ENCODE data around the gene LHPP.
A peak's percentile ranks its signal among the peaks of the same experiment; 100 is the strongest.

The LHPP gene

GRCh38 chr10:124461642-124462347, at the start of gene LHPP:
TSS of gene LHPP (plus strand) at chr10:124461823. CDS start at chr10:124461863, 40 bp downstream.
- Mint-ChIP-seq H3K4me1 (peaks cover 35% of the 10 kb centered on the region), H3K36me3 (peaks cover 15% of the 10 kb centered on the region), H3K4me3 (peak within 1 kb of the TSS; percentile 88), H3K9me3 (no peaks in the 10 kb centered on the region), H3K27me3 (peaks cover 34% of the 10 kb centered on the region), H3K27ac (peak within 1 kb of the TSS; percentile 89)
- DNase-seq, result peak; percentile 89
- CTCF ChIA-PET, result no interaction called here

GRCh38 chr10:124414076-124414475, 47.5 kb upstream of the LHPP start:
- Mint-ChIP-seq H3K27ac (no peak overlapping the region), H3K4me3 (no peak overlapping the region), H3K9me3 (no peaks in the 10 kb centered on the region), H3K27me3 (peaks cover 5% of the 10 kb centered on the region), H3K4me1 (peaks cover 14% of the 10 kb centered on the region), H3K36me3 (peaks cover 3% of the 10 kb centered on the region)
- CTCF ChIA-PET, result interaction anchor here (1.4 kb wide), 1 partner anchor 25 kb away, joined by 3 read pairs; no protein-coding TSS in a partner anchor
- no peak for DNase-seq

- CTCF ChIA-PET, result interaction anchor here (1.4 to 3.6 kb wide), 2 partner anchors 11 to 26 kb away, joined by 3 to 15 read pairs; no protein-coding TSS in a partner anchor
- no peak overlapping the region for H3K4me3 Mint-ChIP-seq
- peaks cover 3% of the 10 kb centered on the region for H3K36me3 Mint-ChIP-seq
- H3K27me3 Mint-ChIP-seq, result peaks cover 12% of the 10 kb centered on the region
- no peak overlapping the region for H3K27ac Mint-ChIP-seq
- no peak for DNase-seq
- peaks cover 17% of the 10 kb centered on the region for H3K4me1 Mint-ChIP-seq
- no peaks in the 10 kb centered on the region for H3K9me3 Mint-ChIP-seq
Measured at GRCh38 chr10:124415210-124415609, 46.4 kb upstream of the LHPP start.

- CTCF ChIA-PET, result interaction anchor here (3.6 kb wide), 1 partner anchor 13 kb away, joined by 15 read pairs; no protein-coding TSS in a partner anchor
- Mint-ChIP-seq H3K36me3 (no peaks in the 10 kb centered on the region), H3K4me3 (no peak overlapping the region), H3K9me3 (no peaks in the 10 kb centered on the region), H3K27ac (no peak overlapping the region), H3K4me1 (peaks cover 17% of the 10 kb centered on the region), H3K27me3 (peaks cover 24% of the 10 kb centered on the region)
- DNase-seq, result no peak
Measured at GRCh38 chr10:124416733-124417132, 44.9 kb upstream of the LHPP start.

- Mint-ChIP-seq H3K4me3 (peak overlapping the region; percentile 75), H3K27me3 (peaks cover 36% of the 10 kb centered on the region), H3K36me3 (no peaks in the 10 kb centered on the region), H3K4me1 (peaks cover 17% of the 10 kb centered on the region), H3K9me3 (no peaks in the 10 kb centered on the region), H3K27ac (no peak overlapping the region)
- peak; percentile 70 for DNase-seq
- CTCF ChIA-PET, result interaction anchor here (1.4 to 3.6 kb wide), 2 partner anchors 14 to 30 kb away, joined by 3 to 15 read pairs; no protein-coding TSS in a partner anchor
Measured at GRCh38 chr10:124417895-124418725, 43.5 kb upstream of the LHPP start.

- no peaks in the 10 kb centered on the region for H3K36me3 Mint-ChIP-seq
- peaks cover 41% of the 10 kb centered on the region for H3K27me3 Mint-ChIP-seq
- H3K4me3 Mint-ChIP-seq, result peak within 1 kb of the TSS; percentile 79
- peaks cover 17% of the 10 kb centered on the region for H3K4me1 Mint-ChIP-seq
- DNase-seq, result peak; percentile 98
- no peaks in the 10 kb centered on the region for H3K9me3 Mint-ChIP-seq
- CTCF ChIA-PET, result interaction anchor here (1.4 kb wide), 1 partner anchor 30 kb away, joined by 3 read pairs; no protein-coding TSS in a partner anchor
- H3K27ac Mint-ChIP-seq, result peak within 1 kb of the TSS; percentile 81
Measured at GRCh38 chr10:124418726-124419501, 42.7 kb upstream of the LHPP start, which contains the start of gene OAT. TSS of gene OAT (minus strand) at chr10:124418923. CDS start at chr10:124412171, 6,752 bp downstream.

- peak overlapping the region; percentile 61 for H3K27ac Mint-ChIP-seq
- CTCF ChIA-PET, result interaction anchor here (1.4 kb wide), 1 partner anchor 31 kb away, joined by 3 read pairs; no protein-coding TSS in a partner anchor
- no peaks in the 10 kb centered on the region for H3K9me3 Mint-ChIP-seq
- H3K27me3 Mint-ChIP-seq, result peaks cover 46% of the 10 kb centered on the region
- H3K4me1 Mint-ChIP-seq, result peaks cover 17% of the 10 kb centered on the region
- peak overlapping the region; percentile 79 for H3K4me3 Mint-ChIP-seq
- H3K36me3 Mint-ChIP-seq, result no peaks in the 10 kb centered on the region
- no peak for DNase-seq
Measured at GRCh38 chr10:124419635-124420034, 42.0 kb upstream of the LHPP start.

GRCh38 chr10:124420254-124420653, 41.4 kb upstream of the LHPP start:
- no peaks in the 10 kb centered on the region for H3K36me3 Mint-ChIP-seq
- H3K27ac Mint-ChIP-seq, result no peak overlapping the region
- CTCF ChIA-PET, result no interaction called here
- H3K4me1 Mint-ChIP-seq, result peaks cover 17% of the 10 kb centered on the region
- H3K9me3 Mint-ChIP-seq, result no peaks in the 10 kb centered on the region
- H3K27me3 Mint-ChIP-seq, result peaks cover 46% of the 10 kb centered on the region
- no peak for DNase-seq
- no peak overlapping the region for H3K4me3 Mint-ChIP-seq

- Mint-ChIP-seq H3K4me3 (no peak overlapping the region), H3K36me3 (no peaks in the 10 kb centered on the region), H3K4me1 (peaks cover 9% of the 10 kb centered on the region), H3K27ac (no peak overlapping the region), H3K9me3 (no peaks in the 10 kb centered on the region), H3K27me3 (peaks cover 58% of the 10 kb centered on the region)
- DNase-seq, result no peak
- CTCF ChIA-PET, result no interaction called here
Measured at GRCh38 chr10:124422742-124423141, 38.9 kb upstream of the LHPP start.

GRCh38 chr10:124423813-124424212, 37.8 kb upstream of the LHPP start:
- no peak for DNase-seq
- H3K4me1 Mint-ChIP-seq, result peaks cover 3% of the 10 kb centered on the region
- H3K36me3 Mint-ChIP-seq, result no peaks in the 10 kb centered on the region
- CTCF ChIA-PET, result no interaction called here
- H3K27me3 Mint-ChIP-seq, result peaks cover 67% of the 10 kb centered on the region
- H3K4me3 Mint-ChIP-seq, result no peak overlapping the region
- no peaks in the 10 kb centered on the region for H3K9me3 Mint-ChIP-seq
- no peak overlapping the region for H3K27ac Mint-ChIP-seq

- peaks cover 68% of the 10 kb centered on the region for H3K27me3 Mint-ChIP-seq
- H3K4me1 Mint-ChIP-seq, result no peaks in the 10 kb centered on the region
- no peaks in the 10 kb centered on the region for H3K9me3 Mint-ChIP-seq
- no peak overlapping the region for H3K4me3 Mint-ChIP-seq
- DNase-seq, result no peak
- H3K27ac Mint-ChIP-seq, result no peak overlapping the region
- no peaks in the 10 kb centered on the region for H3K36me3 Mint-ChIP-seq
- CTCF ChIA-PET, result no interaction called here
Measured at GRCh38 chr10:124425227-124425962, 36.2 kb upstream of the LHPP start.

GRCh38 chr10:124428207-124428777, 33.3 kb upstream of the LHPP start:
- CTCF ChIA-PET, result no interaction called here
- no peaks in the 10 kb centered on the region for H3K9me3 Mint-ChIP-seq
- peaks cover 45% of the 10 kb centered on the region for H3K27me3 Mint-ChIP-seq
- H3K4me3 Mint-ChIP-seq, result no peak overlapping the region
- H3K27ac Mint-ChIP-seq, result no peak overlapping the region
- no peak for DNase-seq
- H3K36me3 Mint-ChIP-seq, result no peaks in the 10 kb centered on the region
- no peaks in the 10 kb centered on the region for H3K4me1 Mint-ChIP-seq

- H3K9me3 Mint-ChIP-seq, result no peaks in the 10 kb centered on the region
- H3K4me1 Mint-ChIP-seq, result no peaks in the 10 kb centered on the region
- no peaks in the 10 kb centered on the region for H3K36me3 Mint-ChIP-seq
- H3K27ac Mint-ChIP-seq, result no peak overlapping the region
- CTCF ChIA-PET, result no interaction called here
- no peak overlapping the region for H3K4me3 Mint-ChIP-seq
- peaks cover 37% of the 10 kb centered on the region for H3K27me3 Mint-ChIP-seq
- no peak for DNase-seq
Measured at GRCh38 chr10:124429576-124429975, 32.0 kb upstream of the LHPP start.
